ENCODE measurements around the gene GRAMD2A. TPM values are rescaled to one million over a fixed set of nuclear protein-coding genes. Genes with fewer than 3 reads are reported as not detected.

GRAMD2A gene
- total RNA-seq, 1 donor from 2014 or later = 1.2 TPM

DNA sequence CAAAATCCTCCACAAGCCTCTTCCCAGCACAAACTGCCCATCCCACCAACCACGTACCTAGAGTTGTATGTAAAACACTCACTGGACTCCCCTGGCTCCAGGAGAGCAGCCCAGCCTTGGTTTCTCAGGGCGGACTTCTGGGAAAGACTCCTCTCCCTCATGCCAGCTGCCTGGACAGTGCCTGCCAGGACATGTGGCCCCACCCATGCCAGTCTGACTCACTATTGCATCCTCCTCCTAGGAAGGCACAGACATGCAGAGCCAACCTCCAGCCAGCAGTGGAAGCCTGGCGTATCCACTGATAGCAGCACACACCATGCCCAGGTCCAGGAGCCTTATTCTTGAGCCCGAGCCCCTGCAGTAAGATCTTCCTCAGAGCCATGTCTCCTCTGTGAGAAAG is 24.8 kb upstream of the GRAMD2A start:
- no peak for DNase-seq (ENCODE audit: low spot score in 2 of 2)
- FAIRE-seq = no peak

DNA sequence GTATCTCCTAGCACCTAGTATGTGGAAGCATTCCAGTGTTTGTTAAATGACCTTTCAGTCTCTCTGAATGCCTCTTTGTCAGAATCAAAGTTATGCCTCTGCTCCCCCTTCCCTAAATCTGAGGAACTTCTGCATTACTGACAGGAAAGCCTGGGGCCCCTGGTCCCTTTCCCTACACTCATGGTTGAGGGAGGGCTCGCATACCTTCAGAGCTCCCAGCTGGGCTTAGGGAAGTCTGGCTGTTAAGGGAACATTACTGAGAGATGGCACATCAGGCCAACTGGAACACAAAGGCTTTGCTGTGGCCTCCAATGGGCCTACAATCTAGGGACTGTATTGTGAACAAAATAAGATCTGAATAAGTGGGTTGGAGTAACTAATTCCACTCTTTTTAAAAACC is 23.1 kb upstream of the GRAMD2A start:
- no peak for FAIRE-seq
- DNase-seq (ENCODE audit: low spot score in 2 of 2) = no peak

DNA sequence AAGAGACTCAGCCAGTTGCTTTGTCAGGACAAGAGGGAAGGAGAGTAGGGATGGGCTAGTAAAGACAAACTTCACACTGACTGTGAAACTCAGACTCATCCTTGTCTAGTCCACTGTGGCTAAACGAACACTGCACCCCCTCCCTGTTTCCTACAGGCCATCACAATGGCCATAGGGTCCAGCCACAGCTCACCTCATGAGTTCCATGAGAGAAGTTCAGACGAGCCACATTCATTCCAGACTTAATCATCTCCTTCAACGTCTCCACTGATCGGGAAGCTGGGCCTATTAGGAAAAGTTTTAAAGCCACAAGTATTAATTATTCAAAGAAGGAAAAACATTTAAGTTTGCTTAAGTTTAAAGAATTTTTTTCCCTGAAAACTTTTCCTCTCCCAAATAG is 19.6 kb upstream of the GRAMD2A start:
- FAIRE-seq = no peak
- no peak for DNase-seq (ENCODE audit: low spot score in 2 of 2)

DNA sequence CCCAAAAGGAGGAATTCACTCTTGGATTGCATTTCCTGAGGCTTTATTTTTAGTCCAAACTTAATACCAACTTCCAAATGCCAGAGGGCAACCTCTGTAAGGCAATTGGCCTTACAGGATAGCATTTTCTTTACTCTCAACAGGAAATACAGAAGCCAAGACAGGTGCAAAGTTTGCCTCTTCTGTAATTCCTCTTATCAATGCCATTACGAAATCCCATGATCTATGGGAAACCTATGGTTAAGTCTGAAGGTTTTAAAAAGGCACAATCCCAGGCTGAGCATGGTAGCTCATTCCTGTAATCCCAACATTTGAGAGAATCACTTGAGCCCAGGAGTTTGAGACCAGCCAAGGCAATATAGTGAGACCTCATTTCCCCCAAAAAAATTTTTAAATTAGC is 18.5 kb upstream of the GRAMD2A start:
- FAIRE-seq = no peak
- no peak for DNase-seq (ENCODE audit: low spot score in 2 of 2)

DNA sequence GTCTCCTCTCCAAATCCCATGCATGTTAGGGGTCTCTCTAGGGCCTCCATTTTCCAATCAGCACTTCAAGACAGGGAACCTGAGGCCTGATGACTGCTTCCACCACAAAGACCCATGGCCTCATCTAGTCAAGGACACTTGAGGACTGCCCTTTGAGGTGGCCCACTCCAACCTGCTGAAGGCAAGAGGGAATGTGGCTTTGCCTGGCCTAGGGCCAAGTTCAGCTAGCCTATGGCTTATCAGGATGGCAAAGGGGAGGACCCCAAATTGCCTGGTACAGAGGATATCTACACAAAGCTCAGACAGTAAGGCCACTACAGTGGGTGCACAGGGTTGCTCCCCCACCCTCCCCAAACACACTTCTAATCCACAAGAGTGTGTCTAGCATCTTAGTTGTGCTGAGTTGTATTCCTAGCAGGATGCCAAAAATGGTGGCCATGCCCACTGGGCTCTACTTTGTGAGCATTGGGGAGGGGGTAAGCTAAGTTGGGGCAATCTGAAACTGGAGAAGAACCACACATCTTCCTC is 10.0 kb upstream of the GRAMD2A start:
- no peak for DNase-seq (ENCODE audit: low spot score in 2 of 2)
- FAIRE-seq = no peak

DNA sequence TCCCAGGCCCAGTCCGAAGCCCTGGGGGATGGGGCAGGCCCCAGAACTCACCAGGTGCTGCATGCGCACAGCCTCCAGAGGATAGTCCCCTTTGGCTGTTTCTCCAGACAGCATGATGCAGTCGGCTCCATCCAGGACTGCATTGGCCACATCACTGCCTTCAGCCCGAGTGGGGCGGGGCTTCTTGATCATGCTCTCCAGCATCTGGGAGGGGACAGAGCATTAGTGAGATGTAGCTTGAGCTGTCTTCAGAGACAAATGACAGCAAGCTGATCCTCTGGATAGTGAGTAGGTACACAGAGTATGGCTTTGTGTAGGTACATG is 9.1 kb upstream of the GRAMD2A start:
- DNase-seq (ENCODE audit: low spot score in 2 of 2) (no peak), FAIRE-seq (no peak)

DNA sequence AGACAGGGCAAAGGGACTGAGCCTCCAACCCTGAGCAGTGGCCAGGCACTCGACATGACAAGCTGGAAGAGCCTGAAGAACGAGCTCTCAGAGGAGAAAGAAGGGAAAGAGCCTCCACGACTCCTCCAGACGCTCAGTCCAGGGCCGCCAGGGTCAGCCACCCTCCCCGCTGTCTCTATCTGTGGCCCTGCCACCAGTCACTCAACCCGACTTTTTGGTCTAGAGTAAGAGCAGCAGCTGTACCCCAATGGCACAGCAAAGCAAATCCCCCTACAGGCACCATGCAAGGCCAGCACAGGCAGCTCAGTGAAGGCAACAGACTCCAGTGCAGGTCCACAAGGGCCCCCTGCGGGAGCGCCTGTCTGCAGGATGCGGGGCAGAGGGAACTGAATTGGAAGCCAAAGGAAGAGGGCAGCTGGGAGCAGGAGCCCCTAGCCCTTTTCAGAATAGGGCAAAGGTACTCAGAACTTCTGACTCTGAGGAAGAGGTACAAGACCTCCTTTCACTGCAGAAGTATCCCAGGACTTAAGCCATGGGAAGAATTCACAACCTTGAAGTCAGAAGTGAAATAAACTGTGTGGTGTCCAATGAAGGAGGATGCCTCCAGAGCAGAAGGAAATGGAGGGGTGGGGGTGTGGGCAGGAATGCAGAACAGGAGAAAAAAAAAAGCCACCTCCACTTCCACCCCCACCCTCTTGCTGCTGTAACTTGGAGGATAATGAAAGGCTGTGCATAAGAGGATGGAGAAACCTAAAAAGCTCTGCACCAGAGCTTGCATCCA is 8.5 kb upstream of the GRAMD2A start:
- DNase-seq (ENCODE audit: low spot score in 2 of 2) = no peak
- FAIRE-seq = no peak

DNA sequence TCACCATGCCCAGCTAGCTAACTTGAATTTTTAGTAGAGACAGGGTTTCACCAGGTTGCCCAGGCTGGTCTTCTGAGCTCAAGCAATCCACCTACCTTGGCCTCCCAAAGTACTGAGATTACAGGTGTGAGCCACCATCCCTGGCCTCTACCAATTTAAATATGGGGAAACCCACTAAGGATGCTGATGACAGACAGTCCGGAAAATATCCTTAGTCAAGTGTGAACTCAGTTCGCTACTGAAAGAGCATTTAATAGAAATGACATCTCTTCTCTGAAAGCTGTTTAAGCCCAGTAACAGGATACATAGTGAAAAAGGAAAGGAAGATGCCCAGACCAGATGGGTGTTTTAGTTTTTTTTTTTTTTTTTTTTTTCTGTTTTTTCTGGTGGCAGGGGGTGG is 7.7 kb upstream of the GRAMD2A start:
- no peak for DNase-seq (ENCODE audit: low spot score in 2 of 2)
- no peak for FAIRE-seq

DNA sequence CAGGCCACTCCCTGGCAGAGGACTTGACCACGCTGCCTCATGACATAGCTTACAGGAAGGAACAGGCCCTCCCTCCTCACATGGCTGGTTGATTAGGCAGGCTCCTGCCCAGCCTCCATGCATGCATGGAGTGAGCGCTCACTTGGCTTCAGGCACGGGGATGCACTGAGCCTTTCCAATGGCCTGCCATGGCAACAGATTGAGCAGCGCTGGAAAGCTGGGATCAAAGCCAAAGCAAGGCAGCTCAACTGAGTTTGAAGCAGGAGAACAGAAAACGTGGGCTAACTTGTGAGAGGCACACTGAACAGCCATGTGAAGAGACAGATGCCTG is 5.9 kb upstream of the GRAMD2A start:
- no peak for FAIRE-seq

DNA sequence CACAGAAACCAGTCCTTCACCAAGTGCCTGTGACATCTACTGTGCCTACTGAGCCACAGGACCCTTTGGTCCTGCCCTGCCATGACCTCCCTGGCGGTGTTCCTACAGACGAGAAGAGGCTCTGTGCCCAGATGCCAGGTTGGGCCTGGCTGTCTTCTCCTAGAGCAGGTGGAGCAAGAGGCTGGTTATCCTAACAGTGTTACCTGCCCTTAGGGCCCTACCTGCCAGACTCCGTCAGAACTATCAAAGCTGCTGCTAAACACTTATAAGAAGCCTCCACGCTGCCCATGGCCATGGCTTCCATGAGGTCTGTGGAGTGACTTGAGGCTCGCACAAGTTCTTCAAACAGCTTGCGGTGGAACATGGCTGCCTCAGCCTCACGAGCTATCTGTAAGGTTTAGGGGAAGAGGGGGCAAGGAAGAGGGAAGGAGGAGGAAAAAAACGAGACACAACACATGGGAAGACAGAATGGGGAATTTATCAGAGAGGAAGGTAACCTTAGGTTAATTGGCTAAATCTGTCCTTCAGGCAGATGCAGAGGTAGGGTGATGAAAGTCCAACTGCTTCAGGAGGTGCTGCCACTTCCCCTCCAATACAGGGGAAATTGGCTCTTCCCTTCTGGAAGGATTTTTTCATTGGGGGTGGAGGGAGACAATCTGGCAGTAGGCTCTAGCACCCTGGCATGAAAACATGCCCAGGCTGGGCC is 5.4 kb upstream of the GRAMD2A start:
- no peak for DNase-seq (ENCODE audit: low spot score in 2 of 2)
- FAIRE-seq = no peak

More for the DNA sequence above, 5.9 kb upstream of the GRAMD2A start:
- peak; percentile 67 to 73 for DNase-seq (ENCODE audit: low spot score in 2 of 2)

DNA sequence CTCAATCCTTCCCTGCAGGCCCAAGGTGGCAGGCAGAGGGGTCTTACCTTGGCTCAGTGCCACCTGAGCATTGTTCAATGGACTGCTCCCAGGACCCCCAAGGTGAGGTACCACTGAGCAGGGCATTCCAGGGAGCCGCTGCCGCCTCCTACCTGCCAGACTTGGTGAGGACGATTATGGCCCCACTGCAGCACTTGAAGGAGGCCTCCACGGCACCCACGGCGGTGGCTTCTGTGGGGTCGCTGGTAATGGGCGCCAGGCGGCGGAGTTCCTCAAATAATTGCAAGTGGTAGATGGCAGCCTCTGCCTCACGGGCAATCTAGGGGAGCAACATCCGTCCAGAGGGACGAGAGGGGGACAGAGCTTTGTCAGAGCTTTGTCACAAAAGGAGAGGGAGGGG is 4.7 kb upstream of the GRAMD2A start:
- DNase-seq (ENCODE audit: low spot score in 2 of 2) = no peak
- FAIRE-seq = no peak

DNA sequence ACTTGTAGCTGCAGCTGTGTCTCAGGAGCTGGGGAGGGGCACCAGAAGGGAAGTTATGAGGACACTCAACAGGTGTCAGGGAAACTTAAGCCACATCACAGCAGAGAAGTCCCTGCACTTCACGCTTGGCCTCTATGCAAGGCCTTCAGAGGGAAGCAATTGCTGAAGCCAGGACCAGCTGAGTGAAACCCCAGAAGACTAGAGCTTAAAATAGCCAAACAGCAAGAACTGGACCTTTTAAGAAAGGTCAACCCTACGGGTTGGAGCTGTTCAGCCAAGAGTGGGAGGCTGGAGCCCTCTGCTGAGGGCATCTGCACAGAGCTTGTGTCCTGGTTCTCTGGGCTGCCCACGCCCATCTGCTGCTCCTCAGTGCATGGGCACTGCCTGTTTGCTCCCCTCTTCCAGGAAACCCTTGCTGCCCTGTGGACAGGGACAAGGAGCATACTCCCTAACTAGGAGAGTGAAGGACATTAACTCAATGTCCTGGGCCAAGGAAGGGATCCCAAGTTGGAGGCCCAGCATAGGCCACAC is 3.9 kb upstream of the GRAMD2A start:
- FAIRE-seq (no peak), DNase-seq (ENCODE audit: low spot score in 2 of 2) (no peak)

DNA sequence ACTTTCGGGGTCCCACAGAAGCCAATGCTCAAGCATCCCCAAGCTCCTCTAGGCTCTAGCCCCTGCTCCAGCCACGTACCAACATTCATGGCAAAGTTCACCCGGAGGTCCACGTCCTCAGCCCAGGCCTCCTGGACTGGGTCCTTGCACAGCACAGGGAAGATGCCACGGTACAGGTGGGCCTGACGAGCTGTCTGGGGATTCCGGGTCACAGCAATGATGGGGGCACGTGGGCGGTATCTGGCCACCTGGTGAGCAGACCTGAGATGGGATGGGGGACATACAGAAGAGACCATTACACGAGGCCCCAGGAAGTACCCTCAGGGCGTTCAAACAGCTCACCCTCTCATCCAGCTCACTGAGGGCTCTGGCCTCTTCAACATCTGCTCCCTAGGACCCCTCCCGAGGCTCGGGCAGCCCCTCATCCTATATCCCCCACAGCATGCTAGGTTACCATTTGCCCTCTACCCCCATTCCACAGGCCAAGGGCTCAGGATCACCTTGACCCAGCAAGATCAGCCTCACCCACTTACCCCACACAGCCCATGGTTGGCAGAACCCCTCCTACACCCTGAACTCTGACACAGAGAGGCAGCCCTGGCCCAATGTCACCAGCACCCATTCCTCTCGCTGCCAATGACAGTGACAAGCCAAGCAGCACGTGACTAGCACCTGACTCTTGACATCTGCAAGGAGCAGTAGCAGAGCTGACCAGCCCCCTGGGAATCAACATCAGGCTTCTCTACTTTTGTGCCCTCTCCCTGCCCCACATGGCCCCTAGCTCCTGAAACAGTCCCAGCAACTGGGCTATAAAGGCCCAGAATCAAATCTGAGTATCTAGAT is 3.0 kb upstream of the GRAMD2A start:
- no peak for FAIRE-seq
- no peak for DNase-seq (ENCODE audit: low spot score in 2 of 2)

DNA sequence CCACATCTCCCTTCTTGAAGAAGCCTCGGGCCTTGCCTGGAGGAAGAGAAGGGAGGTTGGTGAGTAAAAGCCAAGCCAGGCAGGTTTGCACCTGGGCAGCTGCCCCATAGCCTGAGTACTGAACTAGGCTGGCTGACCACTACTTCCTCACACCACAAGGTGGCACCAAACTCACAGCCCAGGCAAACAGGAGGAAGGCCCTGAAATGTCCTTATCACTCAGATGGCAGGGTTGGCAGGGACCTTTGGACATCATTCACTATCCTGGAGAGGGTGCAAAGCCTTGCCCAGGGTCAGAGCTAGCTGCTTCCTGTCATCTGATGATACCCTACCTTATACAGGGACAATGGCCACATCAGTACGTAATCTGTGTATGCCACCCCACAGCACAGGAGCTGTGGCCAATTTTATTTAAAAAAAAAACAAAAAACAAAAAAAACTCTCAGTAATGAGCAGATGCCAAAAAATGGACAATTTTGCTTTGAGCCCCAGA is 2.2 kb upstream of the GRAMD2A start:
- FAIRE-seq = no peak
- peak; percentile 80 to 85 for DNase-seq (ENCODE audit: low spot score in 2 of 2)

DNA sequence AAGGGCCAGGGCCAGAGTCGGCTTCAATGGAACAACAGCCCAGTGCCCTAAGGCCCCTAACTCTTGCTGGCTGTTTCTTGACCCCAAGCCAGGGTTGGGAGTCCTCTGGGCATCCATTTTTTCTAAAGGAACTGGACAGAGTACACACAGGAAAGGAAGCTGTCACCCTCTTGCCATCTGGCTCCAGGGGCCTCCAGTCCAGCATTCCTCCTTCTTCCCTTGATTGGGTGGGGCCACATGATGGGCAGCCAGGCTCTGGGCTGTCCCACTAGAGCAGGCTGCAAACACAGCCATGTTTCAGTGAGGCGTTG is 1.6 kb upstream of the GRAMD2A start:
- FAIRE-seq (no peak), DNase-seq (ENCODE audit: low spot score in 2 of 2) (no peak)

DNA sequence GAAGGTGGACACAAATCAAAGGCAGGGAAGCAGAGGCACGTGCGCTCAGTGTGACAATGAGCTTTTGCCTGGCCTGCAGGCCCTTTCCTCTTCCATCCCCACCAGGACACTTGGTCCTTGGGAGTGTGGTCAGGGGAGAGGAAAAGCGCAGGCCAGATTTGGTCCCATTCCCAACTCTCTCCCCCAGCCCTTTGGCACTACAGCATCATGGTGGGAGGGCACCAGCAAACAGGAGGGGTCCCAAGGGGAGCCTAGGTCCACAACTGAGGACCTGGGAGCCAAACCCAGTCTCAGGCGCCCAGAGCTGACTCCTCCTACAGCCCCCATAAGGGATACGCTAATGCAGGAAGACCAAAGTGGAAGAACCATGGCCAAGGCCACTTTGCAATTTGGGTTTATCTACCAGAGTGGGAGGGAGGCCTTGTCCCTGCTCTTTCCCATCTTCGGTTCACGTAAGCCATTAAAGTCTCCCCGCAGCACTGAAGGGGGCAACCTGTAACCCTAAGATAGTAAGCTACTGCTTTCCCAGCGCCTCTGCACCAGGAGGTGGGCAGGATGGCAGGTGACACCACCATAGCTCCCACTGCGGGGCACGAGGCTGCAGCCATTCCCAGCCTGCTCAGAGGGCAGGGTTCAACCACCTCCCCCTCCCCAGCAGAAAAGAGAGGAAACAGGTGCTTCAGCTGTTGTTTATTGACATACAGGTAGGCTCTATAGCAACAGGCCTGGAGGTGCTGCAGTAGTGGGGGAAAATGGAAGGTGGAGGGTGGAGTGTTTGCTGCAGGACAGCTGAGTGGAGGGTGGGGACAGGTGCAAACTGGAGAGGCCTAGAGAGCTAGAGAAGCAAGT is 993 bp upstream of the GRAMD2A start:
- FAIRE-seq (no peak), DNase-seq (ENCODE audit: low spot score in 2 of 2) (no peak)

DNA sequence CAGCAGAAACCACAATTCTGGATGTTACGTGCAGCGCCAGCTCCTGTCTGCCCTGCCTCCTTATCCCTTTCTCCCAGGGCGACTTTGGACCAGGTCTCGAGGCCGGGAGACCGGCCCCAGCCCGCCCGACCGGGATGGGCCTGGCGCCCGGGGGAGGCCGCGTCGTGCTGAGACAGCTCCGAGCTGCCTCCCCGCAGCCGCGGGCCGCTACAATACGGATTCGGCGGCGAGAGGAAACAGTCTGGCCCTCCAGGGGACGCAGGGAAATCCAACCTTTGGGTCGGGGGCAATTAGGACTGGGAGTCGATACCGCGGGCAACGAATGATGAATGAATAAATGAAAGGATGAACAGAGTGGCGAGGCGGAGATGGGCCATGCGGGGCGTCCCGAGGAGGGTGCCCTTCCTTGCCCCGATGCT is 537 bp downstream of the GRAMD2A start:
- FAIRE-seq (no peak), DNase-seq (ENCODE audit: low spot score in 2 of 2) (no peak)

DNA sequence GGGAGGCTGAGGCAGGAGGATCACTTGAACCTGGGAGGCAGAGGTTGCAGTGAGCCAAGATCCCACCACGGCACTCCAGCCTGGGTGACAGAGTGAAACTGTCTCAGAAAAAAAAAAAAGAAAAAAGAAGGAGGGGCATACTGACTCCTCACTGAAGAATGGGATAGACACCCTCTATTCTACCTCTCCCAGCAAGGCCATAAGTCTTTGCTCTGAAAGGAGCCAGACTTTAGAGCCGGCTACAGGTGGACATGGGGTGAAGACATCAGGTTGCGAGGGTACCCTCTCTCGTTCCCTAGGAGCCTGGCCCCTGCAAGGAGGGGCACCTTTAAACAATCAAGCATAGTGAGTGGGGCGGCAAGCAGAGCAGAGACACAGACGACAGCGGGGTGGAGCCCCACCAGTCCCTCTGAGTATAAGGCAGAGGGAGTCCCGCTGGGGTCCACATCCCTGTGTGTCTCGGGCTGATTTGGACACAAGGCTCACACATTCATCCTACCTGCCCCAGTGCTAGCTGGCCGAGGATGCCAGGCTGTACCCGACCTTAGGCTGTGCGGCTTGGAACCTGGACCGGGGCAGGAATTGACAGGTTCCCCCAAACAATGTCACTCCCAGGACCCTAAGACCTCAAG is 1.1 kb downstream of the GRAMD2A start:
- no peak for DNase-seq (ENCODE audit: low spot score in 2 of 2)
- no peak for FAIRE-seq

DNA sequence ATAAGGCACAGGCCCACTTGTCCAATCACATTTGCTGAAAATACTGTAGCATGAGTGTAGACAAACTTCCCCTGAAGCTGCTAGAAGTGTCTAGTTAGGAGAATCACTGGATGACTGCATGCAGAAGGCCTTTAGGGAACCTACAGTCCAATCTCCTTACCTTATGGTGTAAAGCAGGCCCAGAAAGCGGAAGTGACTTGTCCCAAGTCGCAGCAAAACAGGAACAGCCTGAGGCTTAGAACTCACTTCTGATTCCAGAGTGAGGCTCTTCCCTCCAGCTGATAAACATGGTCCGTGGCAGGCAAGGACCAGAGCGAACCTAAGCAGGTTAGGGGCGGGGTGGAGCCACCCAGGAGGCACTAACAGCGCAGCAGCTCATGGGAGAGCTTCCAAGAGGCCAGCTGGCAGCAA is 2.5 kb downstream of the GRAMD2A start:
- DNase-seq (ENCODE audit: low spot score in 2 of 2) = peak in 1 of 2 donors; percentile 45
- FAIRE-seq = no peak

Measured in frontal cortex (tissue), 4 donors.